Tibial nerve (tissue), 4 donors: Measurements from ENCODE around the gene OR6V1.

ENCODE experiments used
- CTCF ChIP-seq, 5 experiments: fragments of 200-600 bp in 3 of 5; fragments of 450-650 bp in 2 of 5; sonication (generic) in 3 of 5; IDR thresholded peaks; one replicate each; pipeline ENCODE4 v1.5.1; 2016 to 2019; ENCODE audit warnings: antibody characterized with exemption in 5 of 5, mild to moderate bottlenecking in 3 of 5, moderate library complexity in 2 of 5
- EP300 ChIP-seq, 2 donors: sonication (generic); formaldehyde crosslinking; IDR thresholded peaks; one replicate each; pipeline ENCODE4 v1.6.1; 2017; ENCODE audit warnings: antibody characterized with exemption in 2 of 2, mild to moderate bottlenecking in 1 of 2
- POLR2A ChIP-seq, 2 donors: fragments of 450-650 bp; IDR thresholded peaks; one replicate each; pipeline ENCODE4 v1.6.1; 2017; ENCODE audit warnings: antibody characterized with exemption in 2 of 2, mild to moderate bottlenecking in 2 of 2, moderate library complexity in 2 of 2

GRCh38 chr7:143054621-143055020 lies 2.5 kb downstream of the OR6V1 start:
- TF ChIP-seq CTCF (IDR thresholded peaks at IDR 0.05) (no peak), POLR2A (IDR thresholded peaks at IDR 0.05) (no peak), EP300 (IDR thresholded peaks at IDR 0.05) (no peak)
